Measurements from ENCODE around the gene SERP1. TPM values are rescaled to one million over a fixed set of nuclear protein-coding genes. Genes with fewer than 3 reads are reported as not detected.

Gene SERP1
- total RNA-seq, 1 donor from 2014 or later, result 150 TPM

- Histone ChIP-seq H3K9me3 (no peaks in the 10 kb centered on the region), H3K27ac (no peak overlapping the region)
- no peak for ATAC-seq
Measured at GRCh38 chr3:150497956-150498355, 48.3 kb downstream of the SERP1 start.

GRCh38 chr3:150495563-150496168 is 50.6 kb downstream of the SERP1 start:
- ATAC-seq, result peak; percentile 51 to 67
- TF ChIP-seq CTCF (IDR thresholded peaks at IDR 0.05), result peak; percentile 85
- H3K9me3 ChIP-seq, result no peaks in the 10 kb centered on the region
- DNase-seq, result no peak
- no peak overlapping the region for H3K27ac ChIP-seq
- no peaks in the 10 kb centered on the region for H3K4me1 ChIP-seq
- H3K36me3 ChIP-seq, result no peaks in the 10 kb centered on the region
- H3K4me3 ChIP-seq, result no peak overlapping the region
- H3K27me3 ChIP-seq (ENCODE audit: low read depth), result no peaks in the 10 kb centered on the region
- intact Hi-C loops (cut with DNase I), result loop anchor here (10.0 kb wide), 2 partner anchors 81 to 211 kb away; no protein-coding TSS in a partner anchor

More at GRCh38 chr3:150497956-150498355, 48.3 kb downstream of the SERP1 start:
- no peaks in the 10 kb centered on the region for H3K36me3 ChIP-seq
- H3K27me3 ChIP-seq (ENCODE audit: low read depth), result no peaks in the 10 kb centered on the region
- intact Hi-C loops (cut with DNase I), result loop anchor here (10.0 kb wide), 2 partner anchors 83 to 213 kb away; no protein-coding TSS in a partner anchor
- no peaks in the 10 kb centered on the region for H3K4me1 ChIP-seq
- no peak for DNase-seq
- TF ChIP-seq CTCF (IDR thresholded peaks at IDR 0.05), result no peak
- H3K4me3 ChIP-seq, result no peak overlapping the region

DNA sequence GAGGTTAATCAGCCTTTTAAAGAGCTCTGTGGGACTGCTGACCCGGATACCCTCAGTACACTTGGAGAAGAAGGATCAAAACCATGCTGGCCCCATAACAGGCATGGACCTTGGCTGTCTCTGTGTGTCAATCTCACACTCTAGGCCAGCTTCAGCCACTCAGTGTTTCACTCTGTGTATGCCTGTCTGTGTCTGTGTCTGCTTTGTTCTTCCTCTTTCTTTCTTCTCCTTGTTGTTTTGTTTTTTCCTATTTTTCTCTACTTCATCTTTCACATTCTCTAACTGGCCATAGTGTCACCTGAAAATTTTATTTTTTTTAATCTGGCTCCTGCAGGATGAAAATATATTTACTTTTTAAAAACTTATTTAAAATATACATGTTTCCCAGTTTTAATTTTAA is 51.1 kb downstream of the SERP1 start:
- H3K27me3 ChIP-seq (ENCODE audit: low read depth), result no peaks in the 10 kb centered on the region
- intact Hi-C loops (cut with DNase I), result loop anchor here (10.0 kb wide), 2 partner anchors 80 to 210 kb away; no protein-coding TSS in a partner anchor
- H3K4me1 ChIP-seq, result no peaks in the 10 kb centered on the region
- H3K27ac ChIP-seq, result no peak overlapping the region
- no peaks in the 10 kb centered on the region for H3K9me3 ChIP-seq
- TF ChIP-seq CTCF (IDR thresholded peaks at IDR 0.05), result no peak
- H3K36me3 ChIP-seq, result no peaks in the 10 kb centered on the region
- ATAC-seq (peak; percentile 29 to 52), DNase-seq (no peak)
- H3K4me3 ChIP-seq, result no peak overlapping the region

DNA sequence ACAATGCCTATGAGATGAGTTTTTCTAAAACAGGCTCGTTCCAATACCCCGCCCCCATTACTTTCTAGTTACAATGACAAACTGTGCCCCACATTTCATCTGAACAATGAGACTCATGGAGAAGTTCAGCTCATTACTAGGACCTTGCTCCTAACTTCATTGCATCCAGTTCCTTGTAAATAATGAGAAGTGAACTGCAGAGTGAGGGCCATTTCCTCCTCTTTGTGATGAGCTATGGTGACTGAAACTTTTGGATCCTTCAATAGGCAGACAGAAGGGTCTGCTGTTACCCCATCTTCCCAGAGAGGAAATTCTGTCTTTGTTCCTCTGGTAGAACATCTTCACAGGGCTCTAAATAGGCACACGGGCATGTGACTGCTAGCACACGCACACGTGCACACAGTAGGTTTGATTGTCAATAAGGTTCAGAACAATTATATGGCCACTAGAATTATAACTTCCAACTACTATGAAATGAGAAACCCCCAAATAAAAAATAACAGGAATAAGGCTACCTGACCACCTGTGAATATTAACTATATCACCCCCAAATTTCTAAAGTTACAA is 51.8 kb downstream of the SERP1 start:
- intact Hi-C loops (cut with DNase I), result loop anchor here (10.0 kb wide), 2 partner anchors 80 to 210 kb away; no protein-coding TSS in a partner anchor
- H3K36me3 ChIP-seq, result no peaks in the 10 kb centered on the region

More for the DNA sequence above, 51.8 kb downstream of the SERP1 start:
- Histone ChIP-seq H3K4me3 (no peak overlapping the region), H3K4me1 (no peaks in the 10 kb centered on the region), H3K27ac (no peak overlapping the region), H3K9me3 (no peaks in the 10 kb centered on the region), H3K27me3 (ENCODE audit: low read depth) (no peaks in the 10 kb centered on the region)
- DNase-seq (no peak), ATAC-seq (no peak)
- TF ChIP-seq CTCF (IDR thresholded peaks at IDR 0.05), result no peak

Other genes with a start within 250 kb of the SERP1 start
- 21.3 TPM for gene TSC22D2, start 138.2 kb downstream of the SERP1 start, total RNA-seq
- 91.9 TPM for gene EIF2A, start 291 bp upstream of the SERP1 start, total RNA-seq
- gene SELENOT, start 56.8 kb upstream of the SERP1 start, total RNA-seq, result 107 TPM
- not detected for gene ERICH6, start 157.4 kb upstream of the SERP1 start, total RNA-seq
- gene SIAH2, start 216.7 kb upstream of the SERP1 start, total RNA-seq, result 18.6 TPM